Transverse colon (tissue), 4 donors: Measurements from ENCODE around the gene SPSB3. TPM values are rescaled to one million over a fixed set of nuclear protein-coding genes. Genes with fewer than 3 reads are reported as not detected.

Experiments
- DNase-seq: peaks from one replicate; pipeline ENCODE4 v3.0.0-alpha.2; 2019
- H3K27ac ChIP-seq, 4 donors: fragments of 200-600 bp; sonication (generic); 2 replicates each; pipeline ENCODE4 v1.5.1; 2016 to 2018; ENCODE audit warnings: inconsistent platforms in 4 of 4
- H3K27me3 ChIP-seq: fragments of 200-600 bp; sonication (generic); 2 replicates; pipeline ENCODE4 v1.5.1; 2017; ENCODE audit warnings: inconsistent platforms
- H3K36me3 ChIP-seq, 4 donors: fragments of 200-600 bp; sonication (generic); 2 replicates each; pipeline ENCODE4 v1.5.1; 2017 to 2019; ENCODE audit warnings: inconsistent platforms in 4 of 4
- H3K4me1 ChIP-seq, 4 donors: fragments of 200-600 bp; sonication (generic); 2 replicates each; pipeline ENCODE4 v1.5.1; 2017 to 2020; ENCODE audit warnings: inconsistent platforms in 4 of 4
- H3K4me3 ChIP-seq, 4 donors: fragments of 200-600 bp; sonication (generic); 1 replicate in 1 of 4; 2 replicates in 3 of 4; pipeline versions ENCODE4 v1.5.1 to v1.6.1; 2017 to 2019; ENCODE audit warnings: inconsistent platforms in 4 of 4
- H3K9me3 ChIP-seq, 2 donors: fragments of 200-600 bp; sonication (generic); 2 replicates each; pipeline ENCODE4 v1.5.1; 2017 to 2019; ENCODE audit warnings: inconsistent platforms in 2 of 2
- CTCF ChIP-seq, 5 experiments: fragments of 200-600 bp in 3 of 5; fragments of 450-650 bp in 2 of 5; sonication (generic) in 3 of 5; IDR thresholded peaks; 1 replicate in 2 of 5; 2 replicates in 3 of 5; pipeline ENCODE4 v1.5.1; 2016 to 2017; ENCODE audit warnings: antibody characterized with exemption in 5 of 5, inconsistent platforms in 3 of 5, mild to moderate bottlenecking in 2 of 5, moderate library complexity in 1 of 5
- EP300 ChIP-seq: sonication (generic); formaldehyde crosslinking; IDR thresholded peaks from one replicate; pipeline ENCODE4 v1.6.1; 2017; ENCODE audit warnings: antibody characterized with exemption, low read depth
- POLR2A ChIP-seq: fragments of 450-650 bp; IDR thresholded peaks from one replicate; pipeline ENCODE4 v1.6.1; 2016; ENCODE audit warnings: antibody characterized with exemption, mild to moderate bottlenecking, moderate library complexity
- POLR2AphosphoS5 ChIP-seq, 3 donors: sonication (generic); formaldehyde crosslinking; IDR thresholded peaks; one replicate each; pipeline ENCODE4 v1.6.1; 2016; ENCODE audit warnings: antibody characterized with exemption in 3 of 3
- WGBS, 2 donors: methylation state at CpG; one replicate each; pipeline ENCODE4 v1.1.5; 2018; ENCODE audit warnings: low coverage in 1 of 2; 5-methylcytosine and 5-hydroxymethylcytosine counted together
- in situ Hi-C, 4 donors: fragments of 200-750 bp; cut with MboI; loops; one replicate each; pipeline versions ENCODE4 v1.15.0 to v1.15.1; 2017; ENCODE audit warnings: low sequenced_read_pairs in 3 of 4, low pct_ligation_motif_present in 1 of 4, low pct_unique_long_range_greater_than_20kb in 1 of 4
- intact Hi-C: fragments of 100-400 bp; cut with DNase I; formaldehyde crosslinking; loops from one replicate; pipeline ENCODE4 v1.15.1; 2023; ENCODE audit warnings: low total_unique reads
- total RNA-seq, 4 donors: library from RNA; depleted of rRNA; stranded (reverse); fragments of >200 nt; gene quantifications; one replicate each; pipeline ENCODE4 v1.1.0, GENCODE V29; 2016

The SPSB3 gene
- total RNA-seq, 4 donors from 2014 or later: 101 to 289 (median 125) TPM

GRCh38 chr16:1743376-1744337 lies 38.7 kb downstream of the SPSB3 start:
- DNase-seq: no peak
- Histone ChIP-seq H3K9me3 (no peaks in the 10 kb centered on the region), H3K4me3 (no peak overlapping the region), H3K4me1 (no peaks in the 10 kb centered on the region), H3K27ac (no peak overlapping the region), H3K27me3 (no peaks in the 10 kb centered on the region), H3K36me3 (peaks cover 0 to 16% (median 4%) of the 10 kb centered on the region in 4 donors)
- intact Hi-C loops (no loop called here), in situ Hi-C loops (no loop called here)
- WGBS, 2 donors: 91% methylated on average over 32 of the region's 32 CpGs; no CpG with 5 or more reads in 1 of the 2 donors
- TF ChIP-seq EP300 (no peak), CTCF (IDR thresholded peaks at IDR 0.05) (no peak), POLR2AphosphoS5 (IDR thresholded peaks at IDR 0.05) (no peak), POLR2A (no peak)

- in situ Hi-C loops: no loop called here
- no peak for TF ChIP-seq POLR2AphosphoS5 (IDR thresholded peaks at IDR 0.05)
- no peak for TF ChIP-seq POLR2A
- TF ChIP-seq CTCF (IDR thresholded peaks at IDR 0.05): no peak
- TF ChIP-seq EP300: no peak
Observed at GRCh38 chr16:1741553-1742165, 40.7 kb downstream of the SPSB3 start.

GRCh38 chr16:1740781-1741490 lies 41.4 kb downstream of the SPSB3 start:
- Histone ChIP-seq H3K9me3 (no peaks in the 10 kb centered on the region), H3K27me3 (no peaks in the 10 kb centered on the region), H3K36me3 (peaks cover 0 to 9% (median 2%) of the 10 kb centered on the region in 4 donors), H3K4me1 (no peaks in the 10 kb centered on the region), H3K27ac (no peak overlapping the region), H3K4me3 (no peak overlapping the region)
- in situ Hi-C loops (no loop called here), intact Hi-C loops (no loop called here)
- DNase-seq: no peak
- no peak for TF ChIP-seq EP300
- no peak for TF ChIP-seq POLR2AphosphoS5 (IDR thresholded peaks at IDR 0.05)
- no peak for TF ChIP-seq CTCF (IDR thresholded peaks at IDR 0.05)
- TF ChIP-seq POLR2A: no peak
- 95% methylated on average over 23 of the region's 30 CpGs; no CpG with 5 or more reads in 1 of the 2 donors for WGBS, 2 donors

More at GRCh38 chr16:1741553-1742165, 40.7 kb downstream of the SPSB3 start:
- H3K4me1 ChIP-seq: no peaks in the 10 kb centered on the region
- no peak overlapping the region for H3K4me3 ChIP-seq
- no peaks in the 10 kb centered on the region for H3K27me3 ChIP-seq
- no peak overlapping the region for H3K27ac ChIP-seq
- no peaks in the 10 kb centered on the region for H3K9me3 ChIP-seq
- peaks cover 0 to 9% (median 2%) of the 10 kb centered on the region in 4 donors for H3K36me3 ChIP-seq
- intact Hi-C loops: no loop called here
- DNase-seq: no peak
- 95 to 100% methylated on average over 1 to 15 of the region's 19 CpGs for WGBS, 2 donors

GRCh38 chr16:1740234-1740633 lies 42.1 kb downstream of the SPSB3 start:
- H3K36me3 ChIP-seq: peaks cover 0 to 9% (median 2%) of the 10 kb centered on the region in 4 donors
- in situ Hi-C loops: no loop called here
- DNase-seq: no peak
- no peaks in the 10 kb centered on the region for H3K27me3 ChIP-seq
- H3K9me3 ChIP-seq: no peaks in the 10 kb centered on the region
- WGBS, 2 donors: 97% methylated on average over 33 of the region's 33 CpGs; no CpG with 5 or more reads in 1 of the 2 donors
- no peak for TF ChIP-seq CTCF (IDR thresholded peaks at IDR 0.05)
- no peak for TF ChIP-seq POLR2A
- no peak for TF ChIP-seq EP300
- no peak for TF ChIP-seq POLR2AphosphoS5 (IDR thresholded peaks at IDR 0.05)
- no peak overlapping the region for H3K4me3 ChIP-seq
- H3K4me1 ChIP-seq: no peaks in the 10 kb centered on the region
- intact Hi-C loops: no loop called here
- H3K27ac ChIP-seq: no peak overlapping the region
